Body of pancreas (tissue), 4 donors: ENCODE results near the gene PRRT1B.

ENCODE experiments used
- CTCF ChIP-seq, 7 experiments: fragments of 450-650 bp in 4 of 7; fragments of 200-600 bp in 3 of 7; sonication (generic) in 3 of 7; IDR thresholded peaks; one replicate each; pipeline ENCODE4 v1.5.1; 2016 to 2019; ENCODE audit warnings: antibody characterized with exemption in 7 of 7
- POLR2A ChIP-seq, 3 donors: fragments of 450-650 bp; IDR thresholded peaks; one replicate each; pipeline ENCODE4 v1.6.1; 2016; ENCODE audit warnings: antibody characterized with exemption in 3 of 3, mild to moderate bottlenecking in 2 of 3

GRCh38 chr9:131584858-131585257, 39.5 kb downstream of the PRRT1B start:
- TF ChIP-seq CTCF (IDR thresholded peaks at IDR 0.05) = no peak
- TF ChIP-seq POLR2A (IDR thresholded peaks at IDR 0.05) = no peak
